Tibial nerve (tissue), 4 donors: ENCODE data around the gene MBOAT1. TPM values are rescaled to one million over a fixed set of nuclear protein-coding genes. Genes with fewer than 3 reads are reported as not detected.

Experiments used
- DNase-seq, 2 donors: peaks; one replicate each; pipeline ENCODE4 v3.0.0-alpha.2; 2019; ENCODE audit warnings: low spot score in 2 of 2
- H3K27ac ChIP-seq, 4 donors: fragments of 200-600 bp; sonication (generic) in 3 of 4; one replicate each; pipeline ENCODE4 v1.5.1; 2017 to 2019; ENCODE audit warnings: mild to moderate bottlenecking in 1 of 4
- H3K27me3 ChIP-seq, 2 donors: fragments of 200-600 bp; sonication (generic) in 1 of 2; one replicate each; pipeline versions ENCODE4 v1.5.1 to v1.6.0; 2017 to 2019
- H3K36me3 ChIP-seq, 3 donors: fragments of 200-600 bp; sonication (generic); one replicate each; pipeline ENCODE4 v1.5.1; 2018 to 2019
- H3K4me1 ChIP-seq, 4 donors: fragments of 200-600 bp; sonication (generic) in 3 of 4; one replicate each; pipeline ENCODE4 v1.5.1; 2017 to 2019
- H3K4me3 ChIP-seq, 4 donors: fragments of 200-600 bp; sonication (generic) in 3 of 4; one replicate each; pipeline ENCODE4 v1.5.1; 2017 to 2019; ENCODE audit warnings: mild to moderate bottlenecking in 1 of 4, moderate library complexity in 1 of 4
- H3K9me3 ChIP-seq, 4 donors: fragments of 200-600 bp; sonication (generic) in 3 of 4; one replicate each; pipeline ENCODE4 v1.5.1; 2017 to 2019
- CTCF ChIP-seq, 5 experiments: fragments of 200-600 bp in 3 of 5; fragments of 450-650 bp in 2 of 5; sonication (generic) in 3 of 5; IDR thresholded peaks; one replicate each; pipeline ENCODE4 v1.5.1; 2016 to 2019; ENCODE audit warnings: antibody characterized with exemption in 5 of 5, mild to moderate bottlenecking in 3 of 5, moderate library complexity in 2 of 5
- EP300 ChIP-seq, 2 donors: sonication (generic); formaldehyde crosslinking; IDR thresholded peaks; one replicate each; pipeline ENCODE4 v1.6.1; 2017; ENCODE audit warnings: antibody characterized with exemption in 2 of 2, mild to moderate bottlenecking in 1 of 2
- POLR2A ChIP-seq, 2 donors: fragments of 450-650 bp; IDR thresholded peaks; one replicate each; pipeline ENCODE4 v1.6.1; 2017; ENCODE audit warnings: antibody characterized with exemption in 2 of 2, mild to moderate bottlenecking in 2 of 2, moderate library complexity in 2 of 2
- WGBS, 2 donors: methylation state at CpG; one replicate each; pipeline ENCODE4 v1.1.5; 2018; 5-methylcytosine and 5-hydroxymethylcytosine counted together
- total RNA-seq, 4 donors: library from RNA; depleted of rRNA; stranded (reverse); fragments of >200 nt; gene quantifications; one replicate each; pipeline ENCODE4 v1.1.0, GENCODE V29; 2016

The MBOAT1 gene
- total RNA-seq, 4 donors from 2014 or later, result 12.3 to 25.6 (median 19.2) TPM

GRCh38 chr6:20070047-20070446 is 142.2 kb downstream of the MBOAT1 start:
- Histone ChIP-seq H3K9me3 (peaks cover 0 to 16% (median 2%) of the 10 kb centered on the region in 4 donors), H3K4me3 (no peak overlapping the region), H3K4me1 (no peaks in the 10 kb centered on the region), H3K36me3 (peaks cover 0 to 22% (median 0%) of the 10 kb centered on the region in 3 donors), H3K27me3 (no peaks in the 10 kb centered on the region), H3K27ac (no peak overlapping the region)
- 87 to 91% methylated on average over 3 of the region's 3 CpGs for WGBS, 2 donors
- no peak for TF ChIP-seq CTCF (IDR thresholded peaks at IDR 0.05)
- no peak for TF ChIP-seq POLR2A (IDR thresholded peaks at IDR 0.05)
- TF ChIP-seq EP300 (IDR thresholded peaks at IDR 0.05), result no peak
- DNase-seq, result no peak

GRCh38 chr6:20069021-20069522 is 143.2 kb downstream of the MBOAT1 start:
- peaks cover 0 to 16% (median 0%) of the 10 kb centered on the region in 3 donors for H3K36me3 ChIP-seq
- H3K27ac ChIP-seq, result no peak overlapping the region
- whole genome bisulfite sequencing, 2 donors, result 63 to 67% methylated on average over 12 of the region's 12 CpGs
- DNase-seq, result no peak
- H3K4me3 ChIP-seq, result no peak overlapping the region
- H3K9me3 ChIP-seq, result peaks cover 0 to 16% (median 2%) of the 10 kb centered on the region in 4 donors
- H3K27me3 ChIP-seq, result no peaks in the 10 kb centered on the region
- H3K4me1 ChIP-seq, result no peaks in the 10 kb centered on the region
- TF ChIP-seq CTCF (IDR thresholded peaks at IDR 0.05) (no peak), EP300 (IDR thresholded peaks at IDR 0.05) (no peak)

- Histone ChIP-seq H3K27ac (no peak overlapping the region), H3K4me3 (no peak overlapping the region), H3K27me3 (no peaks in the 10 kb centered on the region), H3K9me3 (peaks cover 0 to 16% (median 2%) of the 10 kb centered on the region in 4 donors), H3K4me1 (no peaks in the 10 kb centered on the region), H3K36me3 (peaks cover 0 to 16% (median 0%) of the 10 kb centered on the region in 3 donors)
- no peak for TF ChIP-seq CTCF (IDR thresholded peaks at IDR 0.05)
- no peak for TF ChIP-seq POLR2A (IDR thresholded peaks at IDR 0.05)
- TF ChIP-seq EP300 (IDR thresholded peaks at IDR 0.05), result no peak
- 75 to 76% methylated on average over 10 of the region's 10 CpGs for WGBS, 2 donors
- no peak for DNase-seq
Observed at GRCh38 chr6:20068421-20068988, 143.8 kb downstream of the MBOAT1 start.

- 83% methylated on average over 5 of the region's 5 CpGs for WGBS, 2 donors
- TF ChIP-seq EP300 (IDR thresholded peaks at IDR 0.05) (no peak), CTCF (IDR thresholded peaks at IDR 0.05) (no peak), POLR2A (IDR thresholded peaks at IDR 0.05) (no peak)
- Histone ChIP-seq H3K4me1 (no peaks in the 10 kb centered on the region), H3K27ac (no peak overlapping the region), H3K9me3 (peaks cover 0 to 3% (median 0%) of the 10 kb centered on the region in 4 donors), H3K27me3 (no peaks in the 10 kb centered on the region), H3K36me3 (no peaks in the 10 kb centered on the region), H3K4me3 (no peak overlapping the region)
- no peak for DNase-seq
Observed at GRCh38 chr6:20061952-20062351, 150.3 kb downstream of the MBOAT1 start.

GRCh38 chr6:20060252-20060651 is 152.0 kb downstream of the MBOAT1 start:
- Histone ChIP-seq H3K9me3 (peaks cover 0 to 3% (median 0%) of the 10 kb centered on the region in 4 donors), H3K27me3 (no peaks in the 10 kb centered on the region), H3K36me3 (no peaks in the 10 kb centered on the region), H3K4me1 (peaks cover 0 to 5% (median 0%) of the 10 kb centered on the region in 4 donors), H3K4me3 (no peak overlapping the region), H3K27ac (no peak overlapping the region)
- DNase-seq, result no peak
- TF ChIP-seq POLR2A (IDR thresholded peaks at IDR 0.05), result no peak
- no peak for TF ChIP-seq EP300 (IDR thresholded peaks at IDR 0.05)
- TF ChIP-seq CTCF (IDR thresholded peaks at IDR 0.05), result no peak
- 77 to 80% methylated on average over 1 of the region's 1 CpG for WGBS, 2 donors
